IMR-90 (cell line): ENCODE results near the gene CLSTN3. TPM values are rescaled to one million over a fixed set of nuclear protein-coding genes. Genes with fewer than 3 reads are reported as not detected.

Experiments used
- ATAC-seq: fragments of 200-7000 bp; cut with Tn5 transposase; 2 replicates; pipeline ENCODE4 v1.9.1; 2020; ENCODE audit warnings: low read depth, mild to moderate bottlenecking, moderate library complexity
- BruUV-seq: library from RNA; stranded (reverse); fragments of 400-500 nt; replicated peaks from 2 replicates; lab custom pipeline; 2021; lab: Mats Ljungman, UMichigan
- CTCF ChIA-PET: fragments of 300-600 bp; formaldehyde crosslinking; extraction: SDS; loops from one replicate; lab custom pipeline; 2021; ENCODE audit warnings: antibody characterized with exemption; lab: Yijun Ruan, JAX
- POLR2A ChIA-PET: fragments of 300-600 bp; sonication (Branson Sonifier 250); formaldehyde crosslinking; loops from one replicate; lab custom pipeline; 2022; ENCODE audit warnings: antibody characterized with exemption; ENCODE audit not compliant: unreplicated experiment; lab: Charles Lee
- DNase-seq: peaks from one replicate; pipeline ENCODE4 v3.0.0; 2013
- H2AFZ ChIP-seq: replicated peaks from 2 replicates; pipeline ENCODE3; 2013; ENCODE audit warnings: low read length, mild to moderate bottlenecking; ENCODE audit not compliant: poor library complexity
- H2AK5ac ChIP-seq: 2 replicates; pipeline ENCODE4 v1.6.1; 2013; ENCODE audit warnings: low read depth, low read length, inconsistent platforms
- H2AK9ac ChIP-seq: replicated peaks from 2 replicates; pipeline ENCODE3; 2013; ENCODE audit warnings: mild to moderate bottlenecking, low read depth, low read length, moderate library complexity; ENCODE audit not compliant: poor library complexity
- H2BK120ac ChIP-seq: 2 replicates; pipeline ENCODE4 v1.6.1; 2013; ENCODE audit warnings: low read depth, low read length, inconsistent platforms
- H2BK15ac ChIP-seq: 3 replicates; pipeline ENCODE4 v1.6.1; 2013; ENCODE audit warnings: low read depth, low read length, inconsistent platforms
- H2BK20ac ChIP-seq: 2 replicates; pipeline ENCODE4 v1.6.1; 2013; ENCODE audit warnings: low read depth, mild to moderate bottlenecking, inconsistent platforms, low read length, moderate library complexity
- H2BK5ac ChIP-seq: 2 replicates; pipeline ENCODE4 v1.6.1; 2013; ENCODE audit warnings: mild to moderate bottlenecking, low read depth, low read length, inconsistent platforms; ENCODE audit not compliant: poor library complexity, severe bottlenecking
- H3K14ac ChIP-seq: replicated peaks from 2 replicates; pipeline ENCODE4 v1.6.1; 2013; ENCODE audit warnings: low read depth, low read length, inconsistent platforms
- H3K18ac ChIP-seq: 2 replicates; pipeline ENCODE4 v1.6.1; 2013; ENCODE audit warnings: low read depth, low read length, control low read depth
- H3K23ac ChIP-seq: 2 replicates; pipeline ENCODE4 v1.6.1; 2013; ENCODE audit warnings: low read depth, low read length, inconsistent platforms
- H3K27ac ChIP-seq: 2 replicates; pipeline ENCODE4 v1.5.1; 2013; ENCODE audit warnings: mild to moderate bottlenecking, control low read depth, low read length; ENCODE audit not compliant: insufficient read depth
- H3K27me3 ChIP-seq: 2 replicates; pipeline ENCODE4 v1.6.1; 2013; ENCODE audit warnings: low read length; ENCODE audit not compliant: control insufficient read depth, insufficient read depth
- H3K36me3 ChIP-seq: 2 replicates; pipeline ENCODE4 v1.6.1; 2013; ENCODE audit warnings: low read length, mixed read lengths; ENCODE audit not compliant: control insufficient read depth, insufficient read depth
- H3K4ac ChIP-seq: 2 replicates; pipeline ENCODE4 v1.6.1; 2013; ENCODE audit warnings: low read depth, low read length, inconsistent platforms
- H3K4me1 ChIP-seq: 2 replicates; pipeline ENCODE4 v1.6.1; 2013; ENCODE audit warnings: low read length, mixed read lengths; ENCODE audit not compliant: control insufficient read depth, insufficient read depth
- H3K4me2 ChIP-seq: 2 replicates; pipeline ENCODE4 v1.6.1; 2013; ENCODE audit warnings: low read depth, mild to moderate bottlenecking, control low read depth, low read length, moderate library complexity
- H3K4me3 ChIP-seq: 2 replicates; pipeline ENCODE4 v1.5.1; 2013; ENCODE audit warnings: low read depth, mild to moderate bottlenecking, control low read depth, low read length, moderate library complexity; ENCODE audit not compliant: insufficient read depth
- H3K56ac ChIP-seq: 2 replicates; pipeline ENCODE4 v1.6.1; 2013; ENCODE audit warnings: low read length, inconsistent platforms; ENCODE audit not compliant: insufficient read depth; ENCODE audit errors: extremely low read depth
- H3K79me1 ChIP-seq, 2 experiments: 2 replicates each; pipeline ENCODE4 v1.6.1; 2013; ENCODE audit warnings: low read length in 2 of 2, inconsistent platforms in 1 of 2, low read depth in 1 of 2
- H3K9ac ChIP-seq: 2 replicates; pipeline ENCODE4 v1.6.1; 2013; ENCODE audit warnings: low read depth, low read length, control low read depth
- H3K9me1 ChIP-seq: 2 replicates; pipeline ENCODE4 v1.6.1; 2013; ENCODE audit warnings: low read length, inconsistent platforms; ENCODE audit not compliant: insufficient read depth
- H3K9me3 ChIP-seq: 2 replicates; pipeline ENCODE4 v1.6.1; 2013; ENCODE audit warnings: low read length; ENCODE audit not compliant: control insufficient read depth, insufficient read depth
- H4K20me1 ChIP-seq: 2 replicates; pipeline ENCODE4 v1.6.1; 2013; ENCODE audit warnings: low read length, inconsistent platforms; ENCODE audit not compliant: insufficient read depth
- H4K5ac ChIP-seq: 2 replicates; pipeline ENCODE4 v1.6.1; 2013; ENCODE audit warnings: mild to moderate bottlenecking, low read depth, low read length, control low read depth
- H4K8ac ChIP-seq, 2 experiments: 2 replicates each; pipeline ENCODE4 v1.6.1; 2013; ENCODE audit warnings: low read depth in 2 of 2, low read length in 2 of 2, control low read depth in 1 of 2, inconsistent platforms in 1 of 2
- H4K91ac ChIP-seq: 2 replicates; pipeline ENCODE4 v1.6.1; 2013; ENCODE audit warnings: low read depth, low read length, inconsistent platforms; ENCODE audit not compliant: insufficient read depth
- BHLHE40 ChIP-seq: fragments of 150-350 bp; IDR thresholded peaks from 2 replicates; pipeline ENCODE4 v1.6.1; 2016; ENCODE audit warnings: mild to moderate bottlenecking, low read depth, low read length
- CEBPB ChIP-seq: IDR thresholded peaks from 2 replicates; pipeline ENCODE4 v1.6.1; 2012; ENCODE audit warnings: low read depth, low read length, improper control_type of control experiment
- CHD1 ChIP-seq: IDR thresholded peaks from 2 replicates; pipeline ENCODE4 v1.6.1; 2012; ENCODE audit warnings: low read depth, low read length, improper control_type of control experiment
- CTCF ChIP-seq: conservative IDR thresholded peaks from 2 replicates; pipeline ENCODE4 v1.5.1; 2012; ENCODE audit warnings: mild to moderate bottlenecking, low read depth, low read length, improper control_type of control experiment
- ELK1 ChIP-seq: fragments of 150-350 bp; IDR thresholded peaks from 2 replicates; pipeline ENCODE4 v1.6.1; 2016; ENCODE audit warnings: low read depth, mild to moderate bottlenecking, low read length, moderate library complexity, borderline replicate concordance
- FOS ChIP-seq: fragments of 150-350 bp; IDR thresholded peaks from 2 replicates; pipeline ENCODE4 v1.6.1; 2016; ENCODE audit warnings: low read depth, low read length
- MAFK ChIP-seq: IDR thresholded peaks from 2 replicates; pipeline ENCODE4 v1.6.1; 2012; ENCODE audit warnings: low read depth, low read length, improper control_type of control experiment
- MAZ ChIP-seq: IDR thresholded peaks from 2 replicates; pipeline ENCODE4 v1.6.1; 2012; ENCODE audit warnings: low read depth, mild to moderate bottlenecking, low read length, improper control_type of control experiment, moderate library complexity, borderline replicate concordance
- MXI1 ChIP-seq: IDR thresholded peaks from 2 replicates; pipeline ENCODE4 v1.6.1; 2012; ENCODE audit warnings: low read depth, mild to moderate bottlenecking, low read length, moderate library complexity, borderline replicate concordance
- NFE2L2 ChIP-seq: fragments of 150-350 bp; IDR thresholded peaks from 2 replicates; pipeline ENCODE4 v1.6.1; 2016; ENCODE audit warnings: low read depth, mild to moderate bottlenecking, low read length
- POLR2A ChIP-seq: IDR thresholded peaks from 2 replicates; pipeline ENCODE4 v1.6.1; 2012; ENCODE audit warnings: mild to moderate bottlenecking, low read depth, low read length
- RAD21 ChIP-seq: IDR thresholded peaks from 2 replicates; pipeline ENCODE4 v1.6.1; 2012; ENCODE audit warnings: low read length, improper control_type of control experiment
- RCOR1 ChIP-seq: IDR thresholded peaks from 2 replicates; pipeline ENCODE4 v1.6.1; 2012; ENCODE audit warnings: mild to moderate bottlenecking, low read length, improper control_type of control experiment; ENCODE audit not compliant: insufficient replicate concordance
- RFX5 ChIP-seq: IDR thresholded peaks from 2 replicates; pipeline ENCODE4 v1.8.0; 2012; ENCODE audit warnings: low read depth, mild to moderate bottlenecking, low read length, moderate library complexity
- SMC3 ChIP-seq: fragments of 150-350 bp; IDR thresholded peaks from 2 replicates; pipeline ENCODE4 v1.6.1; 2016; ENCODE audit warnings: low read depth, mild to moderate bottlenecking, antibody characterized with exemption, low read length, moderate library complexity
- USF2 ChIP-seq: fragments of 150-350 bp; IDR thresholded peaks from 2 replicates; pipeline ENCODE4 v1.6.1; 2017; ENCODE audit warnings: mild to moderate bottlenecking, antibody characterized with exemption, low read length, low read depth
- WGBS, 2 experiments: methylation state at CpG; one replicate each; pipeline versions ENCODE4 v1.1.5 to v1.1.7; 2013; ENCODE audit warnings: missing lambda C conversion rate in 2 of 2; ENCODE audit not compliant: insufficient read length in 1 of 2; ENCODE audit errors: extremely low coverage in 2 of 2; 5-methylcytosine and 5-hydroxymethylcytosine counted together
- dilution Hi-C: fragments of 300-500 bp; cut with HindIII; formaldehyde crosslinking; loops from one replicate; pipeline ENCODE4 v1.14.3; 2018; ENCODE audit warnings: low sequenced_read_pairs; ENCODE audit not compliant: unreplicated experiment
- in situ Hi-C: fragments of 300-500 bp; cut with MboI; formaldehyde crosslinking; loops from 3 replicates; pipeline ENCODE4 v1.14.3; 2019; ENCODE audit warnings: low sequenced_read_pairs, inconsistent platforms, mixed read lengths
- intact Hi-C: fragments of 100-400 bp; cut with micrococcal nuclease; formaldehyde crosslinking; loops from 2 replicates; pipeline ENCODE4 v1.10.0; 2022
- polyA plus RNA-seq, 3 experiments: library from polyadenylated mRNA; depleted of rRNA; stranded (reverse); fragments of >200 nt; gene quantifications; 2 replicates each; pipeline ENCODE4 v1.2.3, GENCODE V29; 2012; ENCODE audit warnings: low replicate concordance in 1 of 3
- total RNA-seq: library from RNA; depleted of rRNA; stranded (reverse); fragments of >200 nt; gene quantifications from 2 replicates; pipeline ENCODE4 v1.2.3, GENCODE V29; 2012

Gene CLSTN3
- total and polyA plus RNA-seq, 2 of the 4 experiments (the other 2 are of a cell fraction) = 4.1 to 16.4 TPM

GRCh38 chr12:7114008-7114407, 16.2 kb upstream of the CLSTN3 start:
- in situ Hi-C loops = loop anchor here (5.0 to 10.0 kb wide), 2 partner anchors 52 to 169 kb away; partner anchors contain the start of genes C12orf57, C1S and RNU7-1
- ATAC-seq = no peak

More at GRCh38 chr12:7114008-7114407, 16.2 kb upstream of the CLSTN3 start:
- Histone ChIP-seq H2BK5ac (no peak overlapping the region), H3K56ac (no peak overlapping the region), H2AK9ac (no peak overlapping the region), H3K4me3 (no peak overlapping the region), H4K5ac (no peak overlapping the region), H3K9me3 (no peaks in the 10 kb centered on the region), H3K9me1 (no peaks in the 10 kb centered on the region), H2BK20ac (no peak overlapping the region), H2AK5ac (no peak overlapping the region), H2BK15ac (no peak overlapping the region), H3K9ac (no peak overlapping the region), H3K4ac (no peak overlapping the region), H3K4me1 (peaks cover 5% of the 10 kb centered on the region; the same call in 1 of the 2 replicates), H3K14ac (no peak overlapping the region), H3K18ac (no peak overlapping the region), H3K36me3 (peaks cover 35% of the 10 kb centered on the region), H3K79me1 (peaks cover 15 to 25% of the 10 kb centered on the region in 2 experiments; a peak in 3 of 4 replicates), H4K91ac (no peak overlapping the region), H4K8ac (no peak overlapping the region), H2AFZ (no peak overlapping the region), H3K23ac (no peak overlapping the region), H4K20me1 (no peaks in the 10 kb centered on the region), H3K27me3 (no peaks in the 10 kb centered on the region), H3K4me2 (no peak overlapping the region), H2BK120ac (no peak overlapping the region), H3K27ac (no peak overlapping the region)
- no TSS peak for BruUV-seq
- WGBS, 2 experiments = 93% methylated on average over 11 of the region's 11 CpGs; no CpG with 5 or more reads in 1 of the 2 experiments
- DNase-seq = no peak
- POLR2A ChIA-PET = no interaction called here
- TF ChIP-seq POLR2A = no peak
- no peak for TF ChIP-seq MAFK
- no peak for TF ChIP-seq CEBPB
- TF ChIP-seq ELK1 = no peak
- no peak for TF ChIP-seq SMC3
- TF ChIP-seq CHD1 = no peak
- no peak for TF ChIP-seq RCOR1
- no peak for TF ChIP-seq MXI1
- TF ChIP-seq MAZ = no peak
- TF ChIP-seq BHLHE40 = no peak
- no peak for TF ChIP-seq RAD21
- TF ChIP-seq FOS = no peak
- TF ChIP-seq CTCF = no peak
- no peak for TF ChIP-seq USF2
- TF ChIP-seq NFE2L2 = no peak
- no peak for TF ChIP-seq RFX5
- CTCF ChIA-PET = interaction anchor here (0.6 to 1.8 kb wide), 3 partner anchors 23 to 83 kb away, joined by 3 to 8 read pairs (median 3); partner anchors contain the start of gene C1S
- dilution Hi-C loops (no loop called here), intact Hi-C loops (loop anchor here (5.0 kb wide), 1 partner anchor 242 kb away; the partner anchor contains the start of gene SPSB2)
